ENCODE measurements around the gene NPTXR.

GRCh38 chr22:38834991-38835390 is 8.8 kb downstream of the NPTXR start:
- TF ChIP-seq, protein P1, sequence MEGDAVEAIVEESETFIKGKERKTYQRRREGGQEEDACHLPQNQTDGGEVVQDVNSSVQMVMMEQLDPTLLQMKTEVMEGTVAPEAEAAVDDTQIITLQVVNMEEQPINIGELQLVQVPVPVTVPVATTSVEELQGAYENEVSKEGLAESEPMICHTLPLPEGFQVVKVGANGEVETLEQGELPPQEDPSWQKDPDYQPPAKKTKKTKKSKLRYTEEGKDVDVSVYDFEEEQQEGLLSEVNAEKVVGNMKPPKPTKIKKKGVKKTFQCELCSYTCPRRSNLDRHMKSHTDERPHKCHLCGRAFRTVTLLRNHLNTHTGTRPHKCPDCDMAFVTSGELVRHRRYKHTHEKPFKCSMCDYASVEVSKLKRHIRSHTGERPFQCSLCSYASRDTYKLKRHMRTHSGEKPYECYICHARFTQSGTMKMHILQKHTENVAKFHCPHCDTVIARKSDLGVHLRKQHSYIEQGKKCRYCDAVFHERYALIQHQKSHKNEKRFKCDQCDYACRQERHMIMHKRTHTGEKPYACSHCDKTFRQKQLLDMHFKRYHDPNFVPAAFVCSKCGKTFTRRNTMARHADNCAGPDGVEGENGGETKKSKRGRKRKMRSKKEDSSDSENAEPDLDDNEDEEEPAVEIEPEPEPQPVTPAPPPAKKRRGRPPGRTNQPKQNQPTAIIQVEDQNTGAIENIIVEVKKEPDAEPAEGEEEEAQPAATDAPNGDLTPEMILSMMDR (conservative IDR thresholded peaks at IDR 0.05 in 1 of 2, IDR thresholded peaks at IDR 0.05 in 1 of 2; ENCODE audit: low read depth in 1 of 2, low read length in 2 of 2), result no peak
- no peak for TF ChIP-seq EZH2 (IDR thresholded peaks at IDR 0.05; ENCODE audit: low read length, missing control alignments)
